HCT116 (cell line): ENCODE results near the gene PPP1R14B.

Experiments
- ATF3 ChIP-seq: IDR thresholded peaks from 2 replicates; pipeline ENCODE4 v1.6.1; 2012
- CEBPB ChIP-seq: IDR thresholded peaks from 2 replicates; pipeline ENCODE4 v1.6.1; 2012; ENCODE audit warnings: low read depth
- CTCF ChIP-seq, 3 experiments: fragments of 200-600 bp in 1 of 3; sonication (generic) in 1 of 3; IDR thresholded peaks in 2 of 3; conservative IDR thresholded peaks in 1 of 3; 2 replicates each; pipeline ENCODE4 v1.5.1; 2012 to 2017; ENCODE audit warnings: low read depth in 2 of 3, low read length in 2 of 3, antibody characterized with exemption in 1 of 3, borderline replicate concordance in 1 of 3, control low read depth in 1 of 3, mild to moderate bottlenecking in 1 of 3, mixed read lengths in 1 of 3, mixed run types in 1 of 3, moderate library complexity in 1 of 3; ENCODE audit not compliant: insufficient read depth in 1 of 3
- EGR1 ChIP-seq: IDR thresholded peaks from 2 replicates; pipeline ENCODE4 v1.6.1; 2012; ENCODE audit warnings: low read depth
- EZH2 ChIP-seq: fragments of 200-600 bp; sonication (generic); IDR thresholded peaks from 2 replicates; pipeline ENCODE4 v1.6.1; 2017; ENCODE audit warnings: antibody characterized with exemption, mixed run types
- JUND ChIP-seq: IDR thresholded peaks from 2 replicates; pipeline ENCODE4 v1.6.1; 2012
- POLR2AphosphoS5 ChIP-seq: IDR thresholded peaks from 2 replicates; pipeline ENCODE4 v1.6.1; 2011; ENCODE audit warnings: mild to moderate bottlenecking, low read depth, low read length, moderate library complexity
- RAD21 ChIP-seq: IDR thresholded peaks from 2 replicates; pipeline ENCODE4 v1.6.1; 2012; ENCODE audit warnings: low read depth, mild to moderate bottlenecking
- REST ChIP-seq: IDR thresholded peaks from 2 replicates; pipeline ENCODE4 v1.6.1; 2012; ENCODE audit warnings: low read depth
- TCF7L2 ChIP-seq: IDR thresholded peaks from 2 replicates; pipeline ENCODE4 v1.7.0; 2011; ENCODE audit warnings: borderline replicate concordance, inconsistent platforms; ENCODE audit not compliant: insufficient read depth, insufficient read length; ENCODE audit errors: extremely low read depth
- YY1 ChIP-seq: IDR thresholded peaks from 2 replicates; pipeline ENCODE4 v1.6.1; 2011; ENCODE audit warnings: low read length, low read depth, moderate library complexity, mild to moderate bottlenecking; ENCODE audit not compliant: insufficient replicate concordance; ENCODE audit errors: extremely low read depth
- ZFX ChIP-seq: fragments of 450-650 bp; IDR thresholded peaks from 2 replicates; pipeline ENCODE4 v1.6.1; 2017
- ZNF274 ChIP-seq: fragments of 200-500 bp; sonication (Bioruptor generic); IDR thresholded peaks from 2 replicates; pipeline ENCODE4 v1.6.1; 2014; ENCODE audit warnings: mild to moderate bottlenecking, low read depth, low read length, inconsistent platforms

GRCh38 chr11:64250415-64251015 is 3.8 kb upstream of the PPP1R14B start:
- TF ChIP-seq CTCF (IDR thresholded peaks at IDR 0.05 in 2 of 3, conservative IDR thresholded peaks at IDR 0.05 in 1 of 3; ENCODE audit: borderline replicate concordance in 1 of 3, insufficient read depth in 1 of 3, low read depth in 2 of 3, low read length in 2 of 3) (no peak), ZFX (no peak), YY1 (no peak), REST (no peak), POLR2AphosphoS5 (no peak), ZNF274 (no peak), CEBPB (no peak), TCF7L2 (no peak), EZH2 (no peak), JUND (no peak), ATF3 (no peak), RAD21 (no peak), EGR1 (no peak)
